ENCODE data around the gene YTHDF1.

The YTHDF1 gene

DNA sequence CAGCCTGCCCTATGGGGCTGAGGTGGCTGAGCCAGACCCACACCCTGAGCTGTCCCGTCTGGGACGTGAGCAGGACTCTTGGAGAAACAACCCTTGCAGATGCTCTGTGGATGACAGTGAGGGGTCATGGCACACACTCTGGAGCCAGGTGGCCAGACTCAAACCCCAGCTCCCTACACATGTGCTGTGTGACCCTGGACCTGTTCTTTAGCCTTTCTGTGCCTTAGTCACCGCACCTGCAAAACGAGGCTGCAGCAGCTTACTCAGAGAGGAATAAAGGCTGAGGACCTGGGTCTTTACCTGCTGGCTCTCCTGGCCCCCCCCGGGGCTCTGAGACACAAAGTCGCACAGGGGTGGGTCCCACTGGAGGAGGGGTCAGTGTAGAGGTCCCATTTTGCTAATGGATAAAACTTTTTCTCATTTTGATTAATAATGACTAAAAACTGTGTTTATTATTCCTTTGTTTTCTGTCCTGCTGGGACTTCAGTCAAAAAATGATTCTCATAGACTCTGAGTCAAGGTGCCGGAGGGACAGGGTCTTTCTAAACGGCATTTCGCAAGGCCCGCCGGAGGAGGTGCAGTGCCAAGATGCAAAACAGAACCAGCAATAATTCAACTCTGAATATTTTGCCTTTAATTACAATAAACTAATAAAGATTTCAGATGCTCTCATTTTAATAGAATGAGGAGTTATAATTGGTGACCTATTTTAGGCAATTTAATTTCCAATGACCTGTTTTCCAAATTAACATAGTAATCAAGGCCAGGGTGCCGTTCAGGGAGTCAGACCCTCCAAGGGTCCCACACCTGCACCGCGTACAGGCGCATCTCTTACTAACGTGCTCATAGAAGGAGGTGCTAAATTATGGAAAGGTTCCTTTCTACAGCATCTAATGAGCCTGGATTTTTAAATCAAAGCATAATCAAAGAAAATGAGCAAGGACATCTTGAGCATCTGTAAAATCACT lies 62.4 kb downstream of the YTHDF1 start:
- no peak for DNase-seq

DNA sequence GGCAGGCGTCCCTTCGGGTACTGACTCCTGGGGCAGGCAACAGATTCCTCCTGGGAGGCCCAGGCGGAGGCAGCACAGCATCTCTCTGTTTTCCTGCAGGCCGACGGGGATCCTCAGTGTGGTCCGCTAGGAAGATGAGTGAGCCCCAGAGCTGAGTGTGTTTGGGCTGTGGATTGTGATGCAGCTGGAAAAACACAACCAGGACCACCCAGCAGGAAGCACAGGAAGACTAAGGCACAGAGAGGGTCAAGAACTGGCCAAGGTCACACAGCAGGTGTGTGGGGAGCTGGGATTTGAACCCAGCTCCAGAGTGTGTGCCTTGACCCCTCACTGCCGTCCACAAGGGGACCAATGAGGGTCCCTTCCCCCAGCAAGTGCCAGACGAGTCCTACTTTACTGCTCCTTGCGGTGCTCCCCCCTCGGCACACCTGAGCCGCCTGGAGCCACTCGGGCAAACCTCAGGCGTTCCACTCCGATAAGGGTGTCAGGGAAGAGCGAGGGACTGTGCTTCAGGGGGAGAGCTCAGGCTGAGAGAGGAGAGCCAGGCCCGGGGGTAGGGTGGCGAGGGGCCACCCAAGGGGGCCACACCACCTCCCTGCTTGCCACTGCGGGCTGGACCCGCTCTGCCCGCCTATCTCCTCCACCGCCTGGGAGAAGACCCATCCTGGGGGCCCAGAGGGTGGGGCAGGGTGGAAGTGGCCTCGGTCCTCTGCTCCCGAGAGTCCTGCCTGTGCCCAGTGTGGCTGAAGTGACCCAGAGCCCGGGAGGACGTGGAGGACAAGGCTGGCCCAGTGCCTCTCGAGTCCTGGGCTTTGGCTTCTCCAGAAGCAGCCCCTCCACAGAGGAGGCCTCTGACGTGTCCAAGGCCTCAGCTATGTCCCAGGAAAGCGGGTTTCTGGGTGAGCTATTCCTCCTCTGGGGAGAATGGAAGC lies 63.3 kb downstream of the YTHDF1 start:
- no peak for DNase-seq

GRCh38 chr20:63151554-63152321 lies 64.2 kb downstream of the YTHDF1 start:
- no peak for DNase-seq

- no peak for DNase-seq
Measured at GRCh38 chr20:63150911-63151531, 64.9 kb downstream of the YTHDF1 start.

DNA sequence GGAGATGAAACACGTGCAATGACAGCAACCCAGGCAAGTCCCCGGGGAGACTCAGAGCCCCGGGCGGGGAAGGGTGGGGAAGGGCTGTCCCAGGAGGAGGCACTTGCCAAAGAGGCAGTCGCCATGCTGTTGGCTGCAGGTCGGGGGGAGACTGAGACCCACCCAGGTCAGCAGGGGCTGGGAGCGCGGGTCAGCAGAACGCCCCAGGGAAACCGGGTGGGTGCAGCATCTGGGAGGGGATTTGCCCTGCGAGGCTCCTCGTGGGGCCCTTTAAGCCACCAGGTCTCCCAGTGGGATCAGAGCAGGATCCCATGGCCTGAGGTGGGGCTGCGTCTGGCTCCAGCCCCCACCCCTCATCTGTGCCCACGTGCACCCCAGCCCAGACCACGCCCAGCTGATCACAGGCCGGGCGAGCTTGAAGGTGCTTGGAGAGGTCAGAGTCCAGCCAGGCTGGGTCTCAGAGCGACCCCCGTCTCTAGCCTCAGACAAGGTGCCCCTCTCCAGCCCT lies 65.5 kb downstream of the YTHDF1 start:
- DNase-seq: no peak

GRCh38 chr20:63149531-63150192 lies 66.3 kb downstream of the YTHDF1 start:
- no peak for DNase-seq

DNA sequence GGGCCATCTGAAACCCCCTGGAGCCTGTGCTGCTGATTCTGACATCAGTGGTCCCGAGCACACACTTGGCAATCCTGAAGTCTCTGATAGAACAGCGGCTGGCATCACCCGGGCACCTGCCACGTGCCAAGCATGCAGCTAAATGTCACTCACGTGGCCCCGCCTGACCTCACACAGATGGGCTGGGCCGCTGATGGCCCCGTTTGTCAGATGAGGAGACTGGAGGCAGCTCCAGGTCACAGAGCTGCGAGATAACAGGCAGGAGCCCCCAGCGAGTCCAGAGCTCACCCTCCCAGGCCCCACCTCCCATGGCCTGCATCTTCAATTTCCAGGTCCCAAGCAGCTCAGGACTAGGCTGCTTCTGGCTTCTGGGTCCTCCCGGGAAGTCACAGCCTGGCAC lies 67.2 kb downstream of the YTHDF1 start:
- no peak for DNase-seq

DNA sequence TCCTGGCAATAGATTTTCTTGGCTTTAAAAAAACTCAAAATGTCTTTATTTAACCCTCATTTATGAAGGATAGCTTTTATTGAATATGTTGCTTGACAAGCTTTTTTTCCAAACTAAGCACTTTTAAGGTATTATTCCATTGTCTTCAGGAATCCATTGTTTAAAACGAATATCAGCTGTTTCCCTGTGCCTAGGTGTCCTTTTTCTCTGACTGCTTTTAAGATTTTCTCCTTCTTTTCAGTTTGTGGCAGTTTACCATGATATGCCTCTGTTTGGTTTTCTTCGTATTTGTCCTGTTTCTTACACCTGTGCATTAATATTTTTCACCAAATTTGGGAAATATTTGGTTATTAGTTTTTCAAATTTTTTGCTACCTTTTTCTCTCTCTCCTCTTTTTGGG lies 68.4 kb downstream of the YTHDF1 start:
- DNase-seq: no peak
